H1 (cell line): ENCODE data around the gene KRT78. TPM values are rescaled to one million over a fixed set of nuclear protein-coding genes. Genes with fewer than 3 reads are reported as not detected.

Experiments used
- CTCF ChIP-seq, 3 experiments: IDR thresholded peaks; 1 replicate in 2 of 3; 2 replicates in 1 of 3; pipeline versions ENCODE4 v1.5.1 to v1.6.1; 2011; ENCODE audit warnings: low read length in 3 of 3, mild to moderate bottlenecking in 3 of 3, inconsistent platforms in 2 of 3, low read depth in 1 of 3, moderate library complexity in 1 of 3; ENCODE audit not compliant: insufficient read depth in 1 of 3; ENCODE audit errors: control extremely low read depth in 1 of 3
- polyA plus RNA-seq, 7 experiments: library from polyadenylated mRNA; depleted of rRNA in 3 of 7; stranded (reverse) in 5 of 7; unstranded in 2 of 7; fragments of >200 nt in 5 of 7; fragments of 200-250 nt in 2 of 7; gene quantifications; 1 replicate in 5 of 7; 2 replicates in 1 of 7; 4 replicates in 1 of 7; pipeline versions ENCODE4 v1.2.1 to v1.2.3, GENCODE V29; 2011 to 2013; ENCODE audit warnings: missing spikeins in 2 of 7, mixed read lengths in 2 of 7
- total RNA-seq: library from RNA; stranded (reverse); fragmentation: NEBNext Ultra II Directional; extraction: Animal tissue kit (Norgen Biotek cat#: 25700); gene quantifications from 2 replicates; pipeline ENCODE4 v1.2.1, GENCODE V29; 2021

The KRT78 gene
- total and polyA plus RNA-seq, 2 of the 8 experiments (the other 6 are each of a cell fraction or from before 2014, with no cell fraction given): not detected

- peak; percentile 86 to 98 (median 90) for TF ChIP-seq CTCF (IDR thresholded peaks at IDR 0.05; ENCODE audit: control extremely low read depth in 1 of 3, insufficient read depth in 1 of 3, low read depth in 1 of 3, low read length in 3 of 3)
Observed at GRCh38 chr12:52870361-52871290, 21.8 kb upstream of the KRT78 start (continued).
